HCT116 (cell line): ENCODE measurements around the gene DEPDC5. TPM values are rescaled to one million over a fixed set of nuclear protein-coding genes. Genes with fewer than 3 reads are reported as not detected.

Experiments used
- ATAC-seq: fragments of 200-7000 bp; cut with Tn5 transposase; 2 replicates; pipeline ENCODE4 v1.9.1; 2020; ENCODE audit warnings: mild to moderate bottlenecking, moderate library complexity
- BruUV-seq: library from RNA; stranded (reverse); fragments of 400-500 nt; replicated peaks from 2 replicates; lab custom pipeline; 2021; lab: Mats Ljungman, UMichigan
- CTCF ChIA-PET: fragments of 300-600 bp; sonication (Branson Sonifier 250); formaldehyde crosslinking; loops from one replicate; lab custom pipeline; 2021; ENCODE audit warnings: antibody characterized with exemption; lab: Charles Lee
- POLR2A ChIA-PET: fragments of 300-600, 350-600 bp; sonication (Branson Sonifier 250); formaldehyde crosslinking; loops from one replicate; lab custom pipeline; 2021; ENCODE audit warnings: antibody characterized with exemption; lab: Charles Lee
- RAD21 ChIA-PET, 2 experiments: fragments of 300-600 bp; sonication (Branson Sonifier 250); formaldehyde crosslinking; loops; one replicate each; lab custom pipeline; 2023; ENCODE audit warnings: low total read pairs in 2 of 2; ENCODE audit not compliant: uncharacterized antibody in 2 of 2, unreplicated experiment in 2 of 2, low non-redundant PET in 1 of 2; lab: Charles Lee
- DNase-seq: peaks from one replicate; pipeline ENCODE4 v3.0.0-alpha.2; 2010; ENCODE audit warnings: low read depth, low spot score
- H2AFZ ChIP-seq: fragments of 200-600 bp; shearing (Covaris generic), sonication (generic); 2 replicates; pipeline ENCODE4 v1.6.1; 2017; ENCODE audit warnings: low read depth, mixed run types, mixed read lengths, antibody characterized with exemption, low read length; ENCODE audit not compliant: poor library complexity, severe bottlenecking
- H3K27ac ChIP-seq: 2 replicates; pipeline ENCODE4 v1.5.1; 2012; ENCODE audit warnings: low read depth, low read length
- H3K27me3 ChIP-seq: fragments of 200-600 bp; sonication (generic); 2 replicates; pipeline ENCODE4 v1.6.1; 2016; ENCODE audit warnings: mixed run types, low read length, mixed read lengths; ENCODE audit not compliant: insufficient read depth
- H3K36me3 ChIP-seq, 2 experiments: fragments of 200-500 bp in 1 of 2; fragments of 200-600 bp in 1 of 2; sonication (Bioruptor generic) in 1 of 2; sonication (generic) in 1 of 2; 2 replicates each; pipeline versions ENCODE4 v1.5.1 to v1.6.1; 2014 to 2016; ENCODE audit warnings: low read length in 2 of 2, inconsistent platforms in 1 of 2, mixed read lengths in 1 of 2, mixed run types in 1 of 2; ENCODE audit not compliant: insufficient read depth in 2 of 2, control insufficient read depth in 1 of 2
- H3K4me1 ChIP-seq, 2 experiments: fragments of 200-600 bp in 1 of 2; sonication (generic) in 1 of 2; 2 replicates each; pipeline versions ENCODE4 v1.5.1 to v1.6.1; 2012 to 2017; ENCODE audit warnings: low read length in 2 of 2, inconsistent platforms in 1 of 2, mild to moderate bottlenecking in 1 of 2, mixed read lengths in 1 of 2, mixed run types in 1 of 2, moderate library complexity in 1 of 2; ENCODE audit not compliant: insufficient read depth in 2 of 2, control insufficient read depth in 1 of 2
- H3K4me2 ChIP-seq: fragments of 200-600 bp; sonication (generic); 2 replicates; pipeline ENCODE4 v1.6.1; 2017; ENCODE audit warnings: mixed run types, low read length, mixed read lengths
- H3K4me3 ChIP-seq, 2 experiments: fragments of 200-600 bp in 1 of 2; sonication (generic) in 1 of 2; replicated peaks in 1 of 2; 2 replicates each; pipeline ENCODE4 v1.5.1; 2011 to 2016; ENCODE audit warnings: low read length in 2 of 2, control low read depth in 1 of 2, low read depth in 1 of 2, mild to moderate bottlenecking in 1 of 2, mixed read lengths in 1 of 2, mixed run types in 1 of 2
- H3K79me2 ChIP-seq: fragments of 200-600 bp; sonication (generic); 2 replicates; pipeline ENCODE4 v1.6.1; 2017; ENCODE audit warnings: mild to moderate bottlenecking, mixed run types, low read length, moderate library complexity, mixed read lengths; ENCODE audit not compliant: insufficient read depth
- H3K9ac ChIP-seq: fragments of 200-600 bp; sonication (generic); 2 replicates; pipeline ENCODE4 v1.6.1; 2016; ENCODE audit warnings: low read length, mixed read lengths
- H3K9me2 ChIP-seq: fragments of 200-600 bp; sonication (generic), shearing (Covaris generic); 2 replicates; pipeline ENCODE4 v1.6.1; 2017; ENCODE audit warnings: mixed run types, mild to moderate bottlenecking, moderate library complexity; ENCODE audit not compliant: insufficient read depth
- H3K9me3 ChIP-seq, 2 experiments: fragments of 200-500 bp in 1 of 2; fragments of 200-600 bp in 1 of 2; sonication (Bioruptor generic) in 1 of 2; sonication (generic) in 1 of 2; 2 replicates each; pipeline ENCODE4 v1.6.1; 2014 to 2017; ENCODE audit warnings: low read length in 2 of 2, mixed read lengths in 2 of 2, inconsistent platforms in 1 of 2, low read depth in 1 of 2, mild to moderate bottlenecking in 1 of 2, mixed run types in 1 of 2, moderate library complexity in 1 of 2; ENCODE audit not compliant: control insufficient read depth in 1 of 2, insufficient read depth in 1 of 2
- H4K20me1 ChIP-seq: fragments of 200-600 bp; sonication (generic), shearing (Covaris generic); 2 replicates; pipeline ENCODE4 v1.6.1; 2017; ENCODE audit warnings: mixed run types, mild to moderate bottlenecking, moderate library complexity; ENCODE audit not compliant: insufficient read depth
- CBX3 ChIP-seq: IDR thresholded peaks from 2 replicates; pipeline ENCODE4 v1.6.1; 2012; ENCODE audit warnings: low read depth
- CEBPB ChIP-seq: IDR thresholded peaks from 2 replicates; pipeline ENCODE4 v1.6.1; 2012; ENCODE audit warnings: low read depth
- ELF1 ChIP-seq: IDR thresholded peaks from 2 replicates; pipeline ENCODE4 v1.6.1; 2012; ENCODE audit warnings: low read depth, borderline replicate concordance
- FOSL1 ChIP-seq: IDR thresholded peaks from 2 replicates; pipeline ENCODE4 v1.6.1; 2012; ENCODE audit warnings: low read depth
- JUND ChIP-seq: IDR thresholded peaks from 2 replicates; pipeline ENCODE4 v1.6.1; 2012
- POLR2A ChIP-seq: IDR thresholded peaks from 2 replicates; pipeline ENCODE4 v1.7.0; 2011; ENCODE audit warnings: borderline replicate concordance; ENCODE audit not compliant: insufficient read depth, insufficient read length; ENCODE audit errors: extremely low read depth
- RAD21 ChIP-seq: IDR thresholded peaks from 2 replicates; pipeline ENCODE4 v1.6.1; 2012; ENCODE audit warnings: low read depth, mild to moderate bottlenecking
- SIN3A ChIP-seq: IDR thresholded peaks from 2 replicates; pipeline ENCODE4 v1.6.1; 2012; ENCODE audit warnings: low read depth
- SP1 ChIP-seq: IDR thresholded peaks from 2 replicates; pipeline ENCODE4 v1.6.1; 2012; ENCODE audit warnings: low read depth
- TCF7L2 ChIP-seq: IDR thresholded peaks from 2 replicates; pipeline ENCODE4 v1.7.0; 2011; ENCODE audit warnings: borderline replicate concordance, inconsistent platforms; ENCODE audit not compliant: insufficient read depth, insufficient read length; ENCODE audit errors: extremely low read depth
- YY1 ChIP-seq: IDR thresholded peaks from 2 replicates; pipeline ENCODE4 v1.6.1; 2011; ENCODE audit warnings: low read length, low read depth, moderate library complexity, mild to moderate bottlenecking; ENCODE audit not compliant: insufficient replicate concordance; ENCODE audit errors: extremely low read depth
- ZFX ChIP-seq: fragments of 450-650 bp; IDR thresholded peaks from 2 replicates; pipeline ENCODE4 v1.6.1; 2017
- intact Hi-C: fragments of 100-400 bp; cut with micrococcal nuclease; formaldehyde crosslinking; loops from 2 replicates; pipeline ENCODE4 v1.10.0; 2022
- total RNA-seq: library from RNA; stranded (reverse); gene quantifications from one replicate; pipeline ENCODE4 v1.2.1, GENCODE V29; 2021; ENCODE audit not compliant: unreplicated experiment
- TF ChIP-seq, protein P1 (sequence below): IDR thresholded peaks from 2 replicates; pipeline ENCODE4 v1.6.1; 2012
- TF ChIP-seq, protein P2 (sequence below): IDR thresholded peaks from 2 replicates; pipeline ENCODE4 v1.6.1; 2011; ENCODE audit warnings: mild to moderate bottlenecking, low read length, moderate library complexity; ENCODE audit not compliant: insufficient replicate concordance; ENCODE audit errors: extremely low read depth

DEPDC5 gene
- total RNA-seq, 1 experiment from 2014 or later = 35.0 TPM

GRCh38 chr22:31850135-31850534, 96.3 kb downstream of the DEPDC5 start:
- CTCF ChIA-PET = no interaction called here
- no TSS peak for BruUV-seq
- H3K27me3 ChIP-seq = no peaks in the 10 kb centered on the region
- peaks cover 15 to 25% of the 10 kb centered on the region in 2 experiments for H3K36me3 ChIP-seq
- POLR2A ChIA-PET = no interaction called here
- RAD21 ChIA-PET = no interaction called here
- H3K9ac ChIP-seq = no peak overlapping the region
- H3K4me3 ChIP-seq = no peak overlapping the region
- DNase-seq (no peak), ATAC-seq (no peak)
- no peaks in the 10 kb centered on the region for H3K4me1 ChIP-seq
- H3K4me2 ChIP-seq = no peak overlapping the region
- H3K9me3 ChIP-seq = no peaks in the 10 kb centered on the region
- intact Hi-C loops = no loop called here
- no peak overlapping the region for H3K27ac ChIP-seq
- no peaks in the 10 kb centered on the region for H4K20me1 ChIP-seq
- H3K79me2 ChIP-seq = no peaks in the 10 kb centered on the region
- no peaks in the 10 kb centered on the region for H3K9me2 ChIP-seq
- TF ChIP-seq POLR2A = no peak
- no peak for TF ChIP-seq JUND
- TF ChIP-seq, protein P1, sequence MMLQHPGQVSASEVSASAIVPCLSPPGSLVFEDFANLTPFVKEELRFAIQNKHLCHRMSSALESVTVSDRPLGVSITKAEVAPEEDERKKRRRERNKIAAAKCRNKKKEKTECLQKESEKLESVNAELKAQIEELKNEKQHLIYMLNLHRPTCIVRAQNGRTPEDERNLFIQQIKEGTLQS = no peak
- TF ChIP-seq SIN3A = no peak
- no peak for TF ChIP-seq ZFX
- no peak for TF ChIP-seq CEBPB
- no peak for TF ChIP-seq YY1
- no peak for TF ChIP-seq CBX3
- no peak for TF ChIP-seq TCF7L2
- TF ChIP-seq FOSL1 = no peak
- TF ChIP-seq, protein P2, sequence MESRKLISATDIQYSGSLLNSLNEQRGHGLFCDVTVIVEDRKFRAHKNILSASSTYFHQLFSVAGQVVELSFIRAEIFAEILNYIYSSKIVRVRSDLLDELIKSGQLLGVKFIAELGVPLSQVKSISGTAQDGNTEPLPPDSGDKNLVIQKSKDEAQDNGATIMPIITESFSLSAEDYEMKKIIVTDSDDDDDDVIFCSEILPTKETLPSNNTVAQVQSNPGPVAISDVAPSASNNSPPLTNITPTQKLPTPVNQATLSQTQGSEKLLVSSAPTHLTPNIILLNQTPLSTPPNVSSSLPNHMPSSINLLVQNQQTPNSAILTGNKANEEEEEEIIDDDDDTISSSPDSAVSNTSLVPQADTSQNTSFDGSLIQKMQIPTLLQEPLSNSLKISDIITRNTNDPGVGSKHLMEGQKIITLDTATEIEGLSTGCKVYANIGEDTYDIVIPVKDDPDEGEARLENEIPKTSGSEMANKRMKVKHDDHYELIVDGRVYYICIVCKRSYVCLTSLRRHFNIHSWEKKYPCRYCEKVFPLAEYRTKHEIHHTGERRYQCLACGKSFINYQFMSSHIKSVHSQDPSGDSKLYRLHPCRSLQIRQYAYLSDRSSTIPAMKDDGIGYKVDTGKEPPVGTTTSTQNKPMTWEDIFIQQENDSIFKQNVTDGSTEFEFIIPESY = no peak
- no peak for TF ChIP-seq RAD21
- TF ChIP-seq SP1 = no peak
- no peak for TF ChIP-seq ELF1
- H2AFZ ChIP-seq = no peak overlapping the region
